Right lobe of liver (tissue), 6 donors: ENCODE measurements around the gene ARID5B. TPM values are rescaled to one million over a fixed set of nuclear protein-coding genes. Genes with fewer than 3 reads are reported as not detected.
A peak's percentile ranks its signal among the peaks of the same experiment; 100 is the strongest.

Source experiments
- ATAC-seq, 4 donors: fragments of 200-7000 bp; cut with Tn5 transposase; one replicate each; pipeline ENCODE4 v1.9.1; 2020; ENCODE audit warnings: mild to moderate bottlenecking in 4 of 4, moderate library complexity in 4 of 4
- DNase-seq, 3 donors: peaks; one replicate each; pipeline ENCODE4 v3.0.0-alpha.2; 2020
- H3K27ac ChIP-seq, 3 donors: fragments of 200-600 bp; one replicate each; pipeline ENCODE4 v1.8.0; 2022
- H3K27me3 ChIP-seq, 2 donors: fragments of 200-600 bp; one replicate each; pipeline ENCODE4 v1.8.0; 2022
- H3K36me3 ChIP-seq, 4 donors: fragments of 200-600 bp; sonication (generic) in 1 of 4; one replicate each; pipeline versions ENCODE4 v1.5.1 to v1.8.0; 2017 to 2022; ENCODE audit warnings: control low read depth in 1 of 4
- H3K4me1 ChIP-seq, 4 donors: fragments of 200-600 bp; sonication (generic) in 1 of 4; one replicate each; pipeline versions ENCODE4 v1.5.1 to v1.8.0; 2017 to 2022; ENCODE audit warnings: control low read depth in 1 of 4
- H3K4me3 ChIP-seq, 3 donors: fragments of 200-600 bp; one replicate each; pipeline ENCODE4 v1.8.0; 2022
- H3K9me3 ChIP-seq, 4 donors: fragments of 200-600 bp; sonication (generic) in 1 of 4; one replicate each; pipeline versions ENCODE4 v1.5.1 to v1.8.0; 2017 to 2022; ENCODE audit warnings: control low read depth in 1 of 4
- POLR2A ChIP-seq: fragments of 450-650 bp; IDR thresholded peaks from one replicate; pipeline ENCODE4 v1.6.1; 2017; ENCODE audit warnings: antibody characterized with exemption, mild to moderate bottlenecking
- WGBS: methylation state at CpG from one replicate; pipeline ENCODE4 v1.1.6; 2018; ENCODE audit warnings: low coverage, low lambda C conversion rate; ENCODE audit not compliant: insufficient coverage; ENCODE audit errors: missing lambda C conversion rate; 5-methylcytosine and 5-hydroxymethylcytosine counted together
- intact Hi-C, 2 donors: fragments of 100-400 bp; cut with DNase I; formaldehyde crosslinking; loops; one replicate each; pipeline versions ENCODE4 v1.11.2 to v1.14.1; 2022
- total RNA-seq, 6 experiments: library from RNA; depleted of rRNA in 2 of 6; stranded (reverse); fragments of >200 nt in 2 of 6; fragmentation: NEBNext Ultra II Directional in 3 of 6; extraction: Animal tissue kit (Norgen Biotek cat#: 25700) in 3 of 6; gene quantifications; one replicate each; pipeline versions ENCODE4 v1.1.0 to v1.2.4, GENCODE V29; 2016 to 2023
- TF ChIP-seq, protein P1 (sequence below), 4 donors: fragments of 200-600 bp in 3 of 4; fragments of 450-650 bp in 1 of 4; IDR thresholded peaks; one replicate each; pipeline versions ENCODE4 v1.5.1 to v1.8.0; 2016 to 2022; ENCODE audit warnings: antibody characterized with exemption in 4 of 4, mild to moderate bottlenecking in 2 of 4
- donor health status: DM: no; HTN: yes; CAD: no.
- donor health status: DM: no; HTN: no; CAD: no.
- donor health status: DM: no; HTN: no; CAD: no.
- donor health status: DM: no; HTN: yes; CAD: no.
- donor health status: DM: no; HTN: yes; CAD: no.

Gene ARID5B
- total RNA-seq, 6 experiments from 2014 or later: 2.7 to 10.5 (median 5.3) TPM

DNA sequence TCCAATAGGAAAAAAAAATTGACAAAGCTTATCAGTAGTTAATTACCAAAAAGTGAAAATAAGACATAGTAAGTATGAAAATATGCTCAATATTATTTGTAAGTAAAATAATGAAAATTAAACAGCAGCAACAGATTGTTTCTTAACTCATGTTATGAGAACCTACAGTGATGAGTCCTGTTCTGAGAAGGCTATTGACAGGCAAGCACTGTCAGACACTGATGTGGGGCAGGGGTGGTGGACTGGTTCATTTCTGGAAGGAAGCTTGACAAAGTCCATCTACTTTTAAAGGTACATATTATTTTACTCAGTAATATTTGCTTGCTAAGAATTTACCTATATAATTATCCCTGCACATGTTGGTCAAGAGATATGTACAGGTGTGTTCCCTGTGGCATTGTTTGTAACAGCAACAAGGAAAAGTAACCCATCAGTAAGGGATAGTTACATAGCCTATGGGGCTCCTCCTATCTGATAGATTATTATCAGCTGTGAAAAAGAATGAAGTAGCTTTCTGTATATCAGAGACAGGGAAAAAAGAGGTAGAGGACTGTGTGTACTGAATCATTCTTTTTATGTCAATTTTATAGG is 205.5 kb downstream of the ARID5B start:
- Histone ChIP-seq H3K27me3 (no peaks in the 10 kb centered on the region), H3K9me3 (no peaks in the 10 kb centered on the region), H3K4me1 (no peaks in the 10 kb centered on the region), H3K4me3 (no peak overlapping the region), H3K27ac (no peak overlapping the region), H3K36me3 (no peaks in the 10 kb centered on the region)
- ATAC-seq: no peak
- no peak for DNase-seq
- TF ChIP-seq, protein P1, sequence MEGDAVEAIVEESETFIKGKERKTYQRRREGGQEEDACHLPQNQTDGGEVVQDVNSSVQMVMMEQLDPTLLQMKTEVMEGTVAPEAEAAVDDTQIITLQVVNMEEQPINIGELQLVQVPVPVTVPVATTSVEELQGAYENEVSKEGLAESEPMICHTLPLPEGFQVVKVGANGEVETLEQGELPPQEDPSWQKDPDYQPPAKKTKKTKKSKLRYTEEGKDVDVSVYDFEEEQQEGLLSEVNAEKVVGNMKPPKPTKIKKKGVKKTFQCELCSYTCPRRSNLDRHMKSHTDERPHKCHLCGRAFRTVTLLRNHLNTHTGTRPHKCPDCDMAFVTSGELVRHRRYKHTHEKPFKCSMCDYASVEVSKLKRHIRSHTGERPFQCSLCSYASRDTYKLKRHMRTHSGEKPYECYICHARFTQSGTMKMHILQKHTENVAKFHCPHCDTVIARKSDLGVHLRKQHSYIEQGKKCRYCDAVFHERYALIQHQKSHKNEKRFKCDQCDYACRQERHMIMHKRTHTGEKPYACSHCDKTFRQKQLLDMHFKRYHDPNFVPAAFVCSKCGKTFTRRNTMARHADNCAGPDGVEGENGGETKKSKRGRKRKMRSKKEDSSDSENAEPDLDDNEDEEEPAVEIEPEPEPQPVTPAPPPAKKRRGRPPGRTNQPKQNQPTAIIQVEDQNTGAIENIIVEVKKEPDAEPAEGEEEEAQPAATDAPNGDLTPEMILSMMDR (IDR thresholded peaks at IDR 0.05): no peak
- TF ChIP-seq POLR2A: no peak
- intact Hi-C loops: no loop called here

DNA sequence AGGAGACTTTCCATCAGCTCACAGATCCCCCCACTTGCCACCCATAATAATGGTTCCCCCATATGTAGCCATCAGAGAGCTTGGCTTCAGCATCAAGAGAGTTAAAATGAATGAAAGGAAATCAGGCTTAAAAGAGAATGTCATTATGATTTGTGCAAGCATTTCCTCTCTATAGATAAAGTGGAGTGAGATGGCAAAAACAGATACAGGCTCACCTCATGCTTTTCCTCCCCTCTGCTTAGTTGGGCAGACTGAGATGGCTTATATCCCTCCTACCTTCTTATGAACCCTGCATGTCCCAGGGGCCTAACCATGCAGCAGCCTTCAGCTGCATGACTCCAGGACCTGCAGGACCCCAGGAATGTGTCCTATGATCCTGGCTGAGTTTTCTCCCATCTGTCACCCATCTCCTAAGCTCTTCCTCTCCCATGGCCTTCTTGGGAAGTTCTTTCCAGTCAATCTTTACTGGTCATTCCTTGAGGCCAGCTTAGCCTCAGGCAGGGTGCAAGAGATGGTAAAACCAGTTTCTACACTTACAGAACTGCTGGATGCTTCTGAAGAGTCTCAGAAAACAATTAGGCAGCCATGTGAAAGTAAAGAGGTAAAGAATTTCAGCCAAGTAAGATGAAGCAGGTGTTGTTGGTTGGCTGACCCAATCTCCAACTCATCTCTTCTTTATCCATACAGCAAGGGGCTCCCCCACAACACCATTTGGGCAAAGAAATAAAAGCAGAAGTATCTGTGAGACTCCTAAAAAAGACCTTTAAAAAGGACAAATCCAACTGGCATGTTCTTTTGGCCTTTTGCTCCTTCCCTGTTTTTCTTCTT is 207.5 kb downstream of the ARID5B start:
- Histone ChIP-seq H3K27me3 (no peaks in the 10 kb centered on the region), H3K9me3 (no peaks in the 10 kb centered on the region), H3K36me3 (no peaks in the 10 kb centered on the region), H3K27ac (no peak overlapping the region), H3K4me3 (no peak overlapping the region), H3K4me1 (no peaks in the 10 kb centered on the region)
- no peak for TF ChIP-seq POLR2A
- TF ChIP-seq, protein P1 (IDR thresholded peaks at IDR 0.05): no peak
- DNase-seq: no peak
- intact Hi-C loops: no loop called here
- no peak for ATAC-seq

DNA sequence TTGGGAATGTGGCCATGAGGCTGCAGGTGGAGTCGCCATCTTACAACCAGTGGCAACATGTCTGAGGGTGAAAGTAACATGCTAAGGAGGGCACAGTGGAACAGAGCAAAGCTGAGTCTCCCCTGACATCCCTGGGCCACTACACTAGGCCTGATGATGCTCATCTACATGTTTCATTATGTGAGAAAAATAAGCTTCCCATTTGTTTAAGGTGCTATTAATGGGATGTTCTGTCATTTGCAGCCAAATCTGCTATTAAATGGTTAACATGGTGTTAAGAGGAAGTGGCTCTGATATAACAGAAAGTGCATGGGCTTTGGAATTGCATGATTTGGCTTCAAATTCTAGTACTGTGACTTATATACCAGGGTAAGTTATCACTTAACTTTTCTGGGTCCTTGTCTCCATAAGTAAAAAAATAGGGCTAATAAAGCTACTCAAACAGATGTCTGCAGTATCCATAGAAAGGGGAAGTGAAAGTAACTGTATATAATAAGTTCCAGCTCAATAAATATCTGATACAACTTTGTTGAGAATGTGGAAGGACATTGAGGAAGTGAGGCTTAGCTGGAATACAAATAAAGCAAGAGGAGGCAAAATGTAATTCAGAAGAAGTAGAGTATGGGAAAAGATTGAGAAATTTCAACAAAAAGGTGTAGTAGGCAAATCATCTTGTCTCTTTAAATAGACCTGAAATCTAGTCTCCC is 208.2 kb downstream of the ARID5B start:
- 83% methylated on average over 1 of the region's 1 CpG for WGBS
- intact Hi-C loops: no loop called here

DNA sequence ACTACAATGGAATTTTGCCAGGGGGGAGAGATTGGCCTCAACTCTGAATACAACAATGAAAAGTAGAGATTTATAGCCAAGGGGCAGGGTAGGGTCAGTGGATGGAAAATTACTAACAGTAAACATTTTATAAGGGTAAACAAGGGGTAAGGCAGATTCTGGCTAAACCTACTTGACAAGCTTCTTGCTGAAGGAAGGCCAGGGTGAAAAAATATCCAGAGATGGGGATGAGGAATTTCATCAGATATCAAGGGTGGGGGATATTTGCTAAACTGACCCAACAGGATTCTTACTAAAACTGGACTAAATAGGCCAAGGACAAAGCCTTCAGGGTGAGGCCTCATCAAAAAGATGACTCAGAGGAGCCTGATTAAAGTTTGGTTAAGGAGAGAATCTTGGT is 210.8 kb downstream of the ARID5B start:
- Histone ChIP-seq H3K9me3 (no peaks in the 10 kb centered on the region), H3K4me3 (no peak overlapping the region), H3K4me1 (no peaks in the 10 kb centered on the region), H3K27ac (no peak overlapping the region), H3K36me3 (no peaks in the 10 kb centered on the region), H3K27me3 (no peaks in the 10 kb centered on the region)
- DNase-seq (no peak), ATAC-seq (no peak)
- TF ChIP-seq POLR2A: no peak
- TF ChIP-seq, protein P1 (IDR thresholded peaks at IDR 0.05): no peak
- intact Hi-C loops: no loop called here

More for the DNA sequence above, 208.2 kb downstream of the ARID5B start:
- Histone ChIP-seq H3K27ac (no peak overlapping the region), H3K9me3 (no peaks in the 10 kb centered on the region), H3K4me3 (no peak overlapping the region), H3K36me3 (no peaks in the 10 kb centered on the region), H3K4me1 (no peaks in the 10 kb centered on the region), H3K27me3 (no peaks in the 10 kb centered on the region)
- TF ChIP-seq POLR2A: no peak
- TF ChIP-seq, protein P1 (IDR thresholded peaks at IDR 0.05): no peak
- ATAC-seq (peak in 2 of 4 donors; percentile 35 to 55), DNase-seq (no peak)
